ENCODE measurements around the gene STARD13.
"Not testable (repeated sequence)": the region's sequence is repeated elsewhere in the genome, so short reads cannot be mapped to it uniquely, and the experiment has no call there.

The STARD13 gene

GRCh38 chr13:33172911-33173310, 112.6 kb downstream of the STARD13 start:
- FAIRE-seq = no peak

GRCh38 chr13:33172400-33172799, 113.2 kb downstream of the STARD13 start:
- no peak for FAIRE-seq

GRCh38 chr13:33169273-33169980, 116.1 kb downstream of the STARD13 start:
- no peak for FAIRE-seq

- FAIRE-seq = no peak
Measured at GRCh38 chr13:33168321-33168960, 117.1 kb downstream of the STARD13 start.

DNA sequence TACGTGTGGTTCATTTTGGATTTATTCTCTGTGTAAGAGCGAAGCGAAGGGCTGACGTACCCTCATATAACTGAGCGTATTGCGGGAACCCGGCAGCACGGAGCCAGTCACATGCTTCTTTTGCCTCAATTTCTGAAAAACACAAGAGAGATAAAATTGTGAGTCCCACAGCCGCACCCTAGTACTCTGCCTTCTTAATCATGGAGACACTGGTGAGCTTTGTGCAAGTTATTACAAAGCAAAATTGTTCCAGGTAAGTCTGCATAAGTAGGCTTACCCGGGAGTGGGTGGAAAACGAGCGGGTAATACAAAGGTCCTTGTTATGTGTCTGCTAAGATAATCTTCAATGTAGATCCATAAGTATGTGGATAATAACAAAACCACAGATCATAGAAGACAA, 118.1 kb downstream of the STARD13 start:
- FAIRE-seq = no peak

DNA sequence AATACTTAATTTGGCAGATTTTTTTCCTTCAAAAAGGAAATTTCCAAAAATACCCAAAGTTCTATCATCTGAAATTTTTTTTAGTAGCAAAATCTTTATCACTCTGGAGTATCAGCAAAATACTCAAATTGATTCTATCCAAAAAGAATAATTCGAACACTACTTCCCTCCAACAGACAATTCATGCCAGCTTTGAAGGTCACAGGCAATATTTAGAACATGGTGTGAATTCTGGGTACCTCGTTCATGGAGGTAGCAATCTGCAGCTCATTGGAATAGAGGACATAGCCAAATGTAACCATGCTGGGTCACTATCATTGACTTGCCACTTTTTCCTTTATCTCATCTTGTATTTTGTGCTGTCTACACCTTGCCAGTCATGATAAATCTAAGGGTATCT, 119.8 kb downstream of the STARD13 start:
- FAIRE-seq = no peak

DNA sequence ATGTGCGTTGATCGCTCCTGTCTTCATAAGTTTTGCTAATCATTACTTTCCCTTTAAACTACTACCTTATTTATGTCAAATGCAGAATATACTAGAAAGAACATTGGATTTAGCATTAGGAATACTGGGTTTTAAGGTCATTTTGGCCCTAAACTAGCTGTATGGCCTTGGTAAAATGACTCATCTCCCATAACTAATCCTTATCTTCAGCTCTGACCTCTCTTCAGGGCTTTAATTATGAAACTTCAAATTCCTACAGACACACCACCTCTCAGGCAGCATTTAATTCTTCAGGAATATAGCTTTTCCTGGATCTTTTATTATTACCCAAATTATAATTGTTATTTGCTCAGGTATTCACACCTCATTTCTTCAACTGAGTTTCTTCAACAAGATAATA, 121.2 kb downstream of the STARD13 start:
- no peak for FAIRE-seq

- not testable (repeated sequence) for FAIRE-seq
Measured at GRCh38 chr13:33162725-33163124, 122.8 kb downstream of the STARD13 start.

GRCh38 chr13:33158816-33159215, 126.7 kb downstream of the STARD13 start:
- FAIRE-seq = no peak

DNA sequence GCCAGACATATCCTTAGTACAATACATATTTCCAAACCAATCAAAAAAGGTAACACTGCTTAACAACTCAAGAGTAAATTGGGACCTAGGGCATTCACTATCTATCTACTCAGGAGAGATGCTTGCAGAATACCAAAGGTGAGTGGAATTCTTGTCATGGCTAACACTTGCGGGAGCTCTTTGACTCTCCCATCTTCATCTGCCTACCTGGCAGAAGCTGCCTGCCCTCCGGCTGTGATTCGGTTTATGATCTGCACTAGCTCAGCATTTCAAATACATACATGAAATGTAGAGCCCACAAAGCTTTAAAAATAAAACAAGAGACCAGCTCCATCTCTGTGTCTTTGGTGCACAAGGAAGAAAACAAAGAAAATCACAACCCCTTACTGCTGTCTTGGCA, 127.3 kb downstream of the STARD13 start:
- FAIRE-seq = no peak

DNA sequence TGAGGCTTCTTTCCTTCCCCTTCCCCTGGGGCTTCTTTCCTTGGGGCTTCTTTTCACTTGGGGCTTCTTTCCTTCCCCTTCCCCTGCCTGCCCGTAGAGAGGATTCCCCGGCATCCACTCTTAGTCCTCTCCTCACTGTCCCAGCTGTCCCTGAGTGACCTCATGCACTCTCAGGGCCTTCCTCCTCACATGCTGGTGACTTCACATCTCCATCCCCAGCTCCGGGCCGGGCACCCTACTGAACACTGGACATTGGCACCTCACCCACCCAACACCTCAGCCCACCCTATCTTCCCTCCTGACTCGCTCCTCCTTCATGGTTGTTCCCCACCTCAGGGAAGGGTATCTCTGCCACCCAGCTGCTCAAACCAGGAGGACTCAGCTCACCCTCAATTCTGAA, 130.6 kb downstream of the STARD13 start:
- FAIRE-seq = no peak

- no peak for FAIRE-seq
Measured at GRCh38 chr13:33153421-33154404, 131.8 kb downstream of the STARD13 start.

DNA sequence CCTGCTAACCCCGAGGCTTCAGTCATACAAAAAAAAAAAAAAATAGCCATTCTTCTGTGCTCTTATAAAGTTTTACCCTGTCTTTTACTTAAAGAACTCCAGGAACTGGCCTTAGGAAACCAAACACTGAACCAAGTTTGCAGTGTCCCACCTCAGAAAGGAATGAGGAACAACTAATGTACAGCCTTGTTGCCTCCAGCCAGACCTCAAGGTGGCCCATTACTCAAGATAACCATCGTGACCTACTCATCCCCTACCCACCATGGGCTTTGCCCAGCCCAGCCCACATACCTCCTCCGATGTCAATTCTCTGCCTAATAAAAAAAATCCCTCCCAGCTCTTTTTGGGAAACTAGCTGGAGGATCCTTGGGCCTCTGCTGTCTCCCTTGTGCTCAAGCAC, 133.2 kb downstream of the STARD13 start:
- no peak for FAIRE-seq

DNA sequence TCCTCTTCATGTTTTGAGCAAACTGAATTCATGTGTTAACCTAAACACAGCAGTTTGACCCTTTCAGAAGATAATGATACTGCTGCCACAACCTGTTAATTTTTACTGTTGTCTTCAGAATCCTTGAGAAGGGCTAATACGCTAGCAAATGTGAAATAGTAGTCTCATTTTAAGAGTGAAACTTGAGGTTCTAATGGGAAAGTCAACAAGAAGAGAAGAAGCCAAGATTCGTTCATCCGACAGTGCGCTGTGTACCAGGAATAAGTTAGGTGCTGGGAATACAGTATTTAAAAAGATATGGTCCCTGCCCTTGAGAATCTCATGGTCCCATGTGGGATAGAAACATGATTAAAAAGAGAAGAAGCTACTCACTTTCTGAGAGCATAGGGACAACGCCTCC, 134.9 kb downstream of the STARD13 start:
- FAIRE-seq = no peak

DNA sequence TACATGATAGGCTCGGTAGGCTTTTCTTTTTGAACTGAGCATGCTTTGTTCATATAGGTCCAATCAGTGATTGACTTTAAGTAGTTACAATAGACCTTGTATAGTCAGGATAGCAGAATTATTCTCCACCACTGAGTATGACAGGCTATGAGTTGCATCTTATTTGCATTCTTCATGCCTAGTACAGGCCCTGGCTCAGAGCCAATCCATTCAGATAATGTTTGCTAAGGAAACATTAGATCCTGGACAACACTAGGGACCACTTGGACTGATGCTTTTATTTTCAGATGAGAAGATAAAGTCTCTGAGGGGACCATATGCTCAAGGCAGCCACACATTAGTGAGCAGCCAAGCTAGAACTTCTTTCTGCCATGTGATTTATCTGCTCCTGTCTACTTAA, 135.4 kb downstream of the STARD13 start:
- no peak for FAIRE-seq

DNA sequence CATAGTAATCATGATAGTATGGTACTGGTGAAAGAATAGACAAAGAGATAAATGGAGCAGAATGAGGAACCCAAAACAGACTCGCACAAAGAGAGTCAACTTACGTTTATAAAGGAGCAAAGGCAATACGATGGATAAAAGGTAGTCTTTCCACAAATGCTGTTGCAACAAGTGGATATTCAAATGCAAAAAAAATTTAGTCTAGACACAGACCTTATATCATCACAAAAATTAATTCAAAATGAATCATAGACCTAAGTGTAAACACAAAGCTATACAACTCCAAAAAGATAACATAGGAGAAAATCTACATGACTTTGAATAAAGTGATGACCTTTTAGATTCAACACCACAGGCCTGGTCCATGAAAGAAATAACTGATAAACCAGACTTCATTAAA, 137.7 kb downstream of the STARD13 start:
- FAIRE-seq = no peak

DNA sequence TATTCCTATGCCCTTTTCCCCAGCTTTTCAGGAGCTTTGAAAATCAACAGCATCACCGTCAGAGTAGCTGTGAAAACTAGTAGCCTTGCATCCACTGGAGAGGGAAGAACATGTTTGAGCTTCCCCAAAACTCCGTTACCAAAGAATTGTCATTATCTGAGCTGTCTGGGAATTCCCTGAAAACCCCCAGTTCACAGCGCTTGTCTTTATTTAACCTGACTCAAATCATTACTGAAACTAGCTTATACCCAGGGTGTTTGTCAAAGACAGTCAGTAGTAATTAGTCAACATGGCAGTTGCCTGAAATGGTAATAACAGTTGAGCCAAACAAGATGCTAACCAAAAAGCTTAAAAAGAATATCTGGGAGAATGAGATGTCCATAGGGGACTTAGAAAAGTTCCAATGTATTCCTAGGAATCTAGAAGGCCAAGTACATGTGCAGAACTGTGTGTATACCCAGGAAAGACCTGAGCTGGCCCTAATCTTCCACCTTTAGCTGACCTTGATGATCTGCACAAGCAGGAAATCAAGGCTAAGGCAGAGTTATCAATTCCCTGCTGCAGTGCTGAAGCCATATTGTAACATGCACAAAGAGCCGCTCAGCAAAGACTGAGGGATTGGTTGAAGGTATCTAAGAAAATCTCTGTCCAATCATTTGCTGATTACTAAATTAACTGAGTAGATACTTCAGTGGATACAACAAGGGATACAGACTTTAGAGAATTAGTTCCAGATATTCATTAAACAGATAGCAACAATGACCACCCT, 138.5 kb downstream of the STARD13 start:
- no peak for FAIRE-seq

DNA sequence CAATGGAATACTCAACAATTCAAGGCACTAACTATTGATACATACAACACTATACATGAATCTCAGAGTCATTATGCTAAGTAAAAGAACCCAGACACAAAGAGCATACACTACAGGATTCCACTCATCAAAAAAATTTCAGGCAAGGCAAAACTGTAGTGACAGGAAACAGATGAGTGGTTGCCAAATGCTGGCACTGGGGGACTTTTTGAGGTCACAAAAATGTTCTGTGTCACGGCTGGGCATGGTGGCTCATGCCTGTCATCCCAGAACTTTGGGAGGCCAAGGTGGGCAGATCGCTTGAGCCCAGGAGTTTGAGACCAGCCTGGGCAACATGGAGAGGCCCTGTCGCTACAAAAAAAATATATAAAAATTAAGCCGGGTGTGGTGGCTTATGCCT, 139.9 kb downstream of the STARD13 start:
- FAIRE-seq = no peak

- no peak for FAIRE-seq
Measured at GRCh38 chr13:33144358-33144784, 141.2 kb downstream of the STARD13 start.

- peak; percentile 76 for FAIRE-seq
Measured at GRCh38 chr13:33139780-33140535, 145.6 kb downstream of the STARD13 start.

GRCh38 chr13:33139184-33139583, 146.4 kb downstream of the STARD13 start:
- FAIRE-seq = no peak

DNA sequence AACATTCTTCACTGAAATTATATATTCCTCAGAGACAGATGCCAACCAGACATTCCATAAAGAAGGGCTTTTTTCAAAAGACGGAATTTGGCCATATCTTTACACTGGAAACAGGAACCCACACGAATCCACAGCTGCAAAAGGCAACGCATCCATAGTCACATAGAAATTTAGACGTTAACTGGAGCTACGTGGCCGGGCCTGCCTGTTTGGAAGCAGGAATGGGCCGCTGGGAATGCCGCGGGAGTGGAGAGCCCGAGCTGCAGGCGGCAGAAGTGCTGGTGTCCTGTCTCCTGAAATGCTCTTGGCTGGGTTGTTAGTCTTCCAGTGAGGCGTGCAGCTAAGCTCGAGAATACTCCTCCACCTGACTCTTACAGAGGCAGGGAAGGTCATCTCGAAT, 147.1 kb downstream of the STARD13 start:
- FAIRE-seq = no peak
